GM19035 (cell line): ENCODE data around the gene ADA.

ENCODE experiments used
- ATAC-seq: cut with Tn5 transposase; IDR thresholded peaks from one replicate; pipeline ENCODE4 v1.9.1; 2021; ENCODE audit not compliant: unreplicated experiment

The ADA gene

GRCh38 chr20:44625361-44625760, 26.1 kb downstream of the ADA start:
- no peak for ATAC-seq

- no peak for ATAC-seq
Measured at GRCh38 chr20:44624743-44625271, 26.7 kb downstream of the ADA start.

- ATAC-seq: no peak
Measured at GRCh38 chr20:44624152-44624551, 27.3 kb downstream of the ADA start.

- no peak for ATAC-seq
Measured at GRCh38 chr20:44622501-44623270, 28.8 kb downstream of the ADA start.

- no peak for ATAC-seq
Measured at GRCh38 chr20:44621939-44622338, 29.6 kb downstream of the ADA start.

GRCh38 chr20:44621325-44621724, 30.2 kb downstream of the ADA start:
- no peak for ATAC-seq

- no peak for ATAC-seq
Measured at GRCh38 chr20:44620030-44620429, 31.5 kb downstream of the ADA start.

- ATAC-seq: no peak
Measured at GRCh38 chr20:44619294-44619693, 32.2 kb downstream of the ADA start.

GRCh38 chr20:44618318-44618731, 33.2 kb downstream of the ADA start:
- ATAC-seq: no peak

- no peak for ATAC-seq
Measured at GRCh38 chr20:44616604-44616964, 34.9 kb downstream of the ADA start.

GRCh38 chr20:44615876-44616603, 35.5 kb downstream of the ADA start:
- ATAC-seq: no peak

- no peak for ATAC-seq
Measured at GRCh38 chr20:44615169-44615791, 36.2 kb downstream of the ADA start.

- no peak for ATAC-seq
Measured at GRCh38 chr20:44614525-44614924, 37.0 kb downstream of the ADA start.

GRCh38 chr20:44613575-44613974, 37.9 kb downstream of the ADA start:
- no peak for ATAC-seq

GRCh38 chr20:44610313-44610962, 41.1 kb downstream of the ADA start:
- no peak for ATAC-seq

- ATAC-seq: peak; percentile 89
Measured at GRCh38 chr20:44609516-44610312, 41.8 kb downstream of the ADA start.

GRCh38 chr20:44609006-44609515, 42.4 kb downstream of the ADA start:
- ATAC-seq: no peak

- ATAC-seq: no peak
Measured at GRCh38 chr20:44606725-44607441, 44.6 kb downstream of the ADA start.

- ATAC-seq: no peak
Measured at GRCh38 chr20:44603327-44603726, 48.2 kb downstream of the ADA start.

GRCh38 chr20:44601801-44602204, 49.7 kb downstream of the ADA start:
- no peak for ATAC-seq
